Measurements from ENCODE around the gene YPEL4.

YPEL4 gene

GRCh38 chr11:57626895-57627294 lies 22.8 kb downstream of the YPEL4 start:
- TF ChIP-seq CTCF (IDR thresholded peaks at IDR 0.05; ENCODE audit: low read depth, low read length): no peak
- H3K4me3 ChIP-seq (ENCODE audit: low read depth, low read length): no peak overlapping the region

GRCh38 chr11:57624864-57625263 lies 24.8 kb downstream of the YPEL4 start:
- TF ChIP-seq CTCF (IDR thresholded peaks at IDR 0.05; ENCODE audit: low read depth, low read length): no peak
- H3K4me3 ChIP-seq (ENCODE audit: low read depth, low read length): no peak overlapping the region

DNA sequence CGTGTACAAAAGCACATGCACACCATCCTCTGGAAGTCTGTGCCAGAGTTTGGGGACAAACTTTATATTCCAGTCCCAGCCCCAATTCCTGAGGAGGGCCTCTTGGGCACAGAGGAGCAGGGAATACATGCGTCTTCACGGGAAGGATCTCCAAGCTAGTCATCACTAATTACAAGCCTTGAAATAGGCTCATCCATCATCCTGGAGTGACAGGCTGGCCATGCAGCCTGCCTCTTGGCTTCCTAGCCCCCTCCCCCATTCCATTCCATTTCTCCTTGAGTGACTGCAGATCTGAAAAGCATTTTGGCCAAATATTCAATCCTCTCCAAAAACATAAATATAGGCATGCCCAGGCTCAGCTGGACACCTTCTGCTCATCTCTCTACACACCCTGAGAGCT lies 27.4 kb downstream of the YPEL4 start:
- TF ChIP-seq CTCF (IDR thresholded peaks at IDR 0.05; ENCODE audit: low read depth, low read length): no peak
- no peak overlapping the region for H3K4me3 ChIP-seq (ENCODE audit: low read depth, low read length)

- no peak overlapping the region for H3K4me3 ChIP-seq (ENCODE audit: low read depth, low read length)
- no peak for TF ChIP-seq CTCF (IDR thresholded peaks at IDR 0.05; ENCODE audit: low read depth, low read length)
Measured at GRCh38 chr11:57620467-57620866, 29.2 kb downstream of the YPEL4 start.

- TF ChIP-seq CTCF (IDR thresholded peaks at IDR 0.05; ENCODE audit: low read depth, low read length): 0 out of 2 replicates have a peak, but pooled peaks have one; percentile 4
- H3K4me3 ChIP-seq (ENCODE audit: low read depth, low read length): no peak overlapping the region
Measured at GRCh38 chr11:57619331-57619730, 30.4 kb downstream of the YPEL4 start.

DNA sequence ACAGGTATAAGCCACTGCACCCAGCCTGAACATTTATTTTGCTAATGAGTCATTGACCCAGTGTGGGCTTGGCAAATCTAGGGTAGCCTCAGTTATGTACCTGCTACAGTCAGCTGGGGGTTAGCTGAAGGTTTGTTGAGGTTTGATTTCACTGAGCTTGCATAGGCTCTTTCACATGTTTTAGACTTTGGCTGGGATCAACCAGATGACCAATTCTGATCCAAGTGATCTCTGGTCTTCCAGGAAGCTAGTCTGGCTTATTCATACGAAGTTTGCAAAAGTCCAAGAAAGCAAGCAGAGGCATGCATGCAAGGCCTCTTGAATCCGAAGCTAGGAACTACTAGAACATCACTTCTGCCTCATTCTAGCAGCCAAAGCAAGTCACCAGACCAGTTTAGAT lies 31.3 kb downstream of the YPEL4 start:
- H3K4me3 ChIP-seq (ENCODE audit: low read depth, low read length): no peak overlapping the region
- no peak for TF ChIP-seq CTCF (IDR thresholded peaks at IDR 0.05; ENCODE audit: low read depth, low read length)

- TF ChIP-seq CTCF (IDR thresholded peaks at IDR 0.05; ENCODE audit: low read depth, low read length): no peak
- no peak overlapping the region for H3K4me3 ChIP-seq (ENCODE audit: low read depth, low read length)
Measured at GRCh38 chr11:57616595-57616994, 33.1 kb downstream of the YPEL4 start.
